GM23248 (cell line): ENCODE measurements around the gene PNPLA5. TPM values are rescaled to one million over a fixed set of nuclear protein-coding genes. Genes with fewer than 3 reads are reported as not detected.

Experiments
- DNase-seq: peaks from one replicate; pipeline ENCODE4 v3.0.0-alpha.2; 2015
- H2AFZ ChIP-seq: fragments of 200-600 bp; sonication (generic); 2 replicates; pipeline ENCODE4 v1.6.1; 2016; ENCODE audit warnings: antibody characterized with exemption
- H3F3A ChIP-seq: fragments of 200-600 bp; sonication (generic); 2 replicates; pipeline ENCODE4 v1.6.1; 2016; ENCODE audit warnings: mild to moderate bottlenecking, antibody characterized with exemption, mixed run types; ENCODE audit not compliant: insufficient read depth
- H3K27ac ChIP-seq: fragments of 200-600 bp; sonication (generic); 2 replicates; pipeline ENCODE4 v1.5.1; 2016; ENCODE audit warnings: mild to moderate bottlenecking
- H3K27me3 ChIP-seq: fragments of 200-600 bp; sonication (generic); replicated peaks from 2 replicates; pipeline ENCODE4 v1.6.1; 2016; ENCODE audit warnings: mild to moderate bottlenecking; ENCODE audit not compliant: insufficient read depth
- H3K36me3 ChIP-seq: fragments of 200-600 bp; sonication (generic); 2 replicates; pipeline ENCODE4 v1.6.1; 2016; ENCODE audit warnings: low read depth, mild to moderate bottlenecking
- H3K4me1 ChIP-seq: fragments of 200-600 bp; sonication (generic); 2 replicates; pipeline ENCODE4 v1.6.1; 2016; ENCODE audit warnings: mild to moderate bottlenecking; ENCODE audit not compliant: insufficient read depth
- H3K4me2 ChIP-seq: fragments of 200-600 bp; sonication (generic); one replicate; pipeline ENCODE4 v1.6.1; 2016; ENCODE audit warnings: mild to moderate bottlenecking; ENCODE audit not compliant: unreplicated experiment
- H3K4me3 ChIP-seq: fragments of 200-600 bp; sonication (generic); 2 replicates; pipeline ENCODE4 v1.5.1; 2016; ENCODE audit warnings: mild to moderate bottlenecking
- H3K79me2 ChIP-seq: fragments of 200-600 bp; sonication (generic); 2 replicates; pipeline ENCODE4 v1.6.1; 2016; ENCODE audit warnings: mild to moderate bottlenecking; ENCODE audit not compliant: insufficient read depth
- H3K9ac ChIP-seq: fragments of 200-600 bp; sonication (generic); 2 replicates; pipeline ENCODE4 v1.6.1; 2016; ENCODE audit warnings: mild to moderate bottlenecking
- H3K9me2 ChIP-seq: fragments of 200-600 bp; sonication (generic); 2 replicates; pipeline ENCODE4 v1.6.1; 2016; ENCODE audit warnings: mixed run types, mild to moderate bottlenecking, moderate library complexity; ENCODE audit not compliant: insufficient read depth
- H3K9me3 ChIP-seq: fragments of 200-600 bp; sonication (generic); one replicate; pipeline ENCODE4 v1.6.1; 2017; ENCODE audit warnings: low read depth
- H4K20me1 ChIP-seq: fragments of 200-600 bp; sonication (generic); 2 replicates; pipeline ENCODE4 v1.6.0; 2016; ENCODE audit not compliant: insufficient read depth
- EZH2 ChIP-seq: fragments of 200-600 bp; sonication (generic); IDR thresholded peaks from 2 replicates; pipeline ENCODE4 v1.6.1; 2018; ENCODE audit warnings: antibody characterized with exemption, mild to moderate bottlenecking; ENCODE audit not compliant: insufficient read depth, poor library complexity, severe bottlenecking
- EZH2phosphoT487 ChIP-seq: fragments of 200-600 bp; sonication (generic); IDR thresholded peaks from 2 replicates; pipeline ENCODE4 v1.6.1; 2018; ENCODE audit warnings: antibody characterized with exemption, moderate library complexity, mild to moderate bottlenecking, low read depth; ENCODE audit not compliant: insufficient read depth
- WGBS, 2 experiments: methylation state at CpG; one replicate each; pipeline ENCODE4 v1.1.6; 2015 to 2017; ENCODE audit warnings: low lambda C conversion rate in 2 of 2, low coverage in 1 of 2; ENCODE audit errors: missing lambda C conversion rate in 2 of 2; 5-methylcytosine and 5-hydroxymethylcytosine counted together
- in situ Hi-C: fragments of 300-500 bp; cut with MboI; formaldehyde crosslinking; loops from 2 replicates; pipeline ENCODE4 v1.15.0; 2020
- polyA plus RNA-seq: library from polyadenylated mRNA; unstranded; fragments of >200 nt; fragmentation: Nextera tagmentation; extraction: Ambion mirVana; gene quantifications from 2 replicates; pipeline ENCODE4 v1.2.1, GENCODE V29; 2016
- total RNA-seq: library from RNA; depleted of rRNA; stranded (reverse); fragments of >200 nt; shearing (Covaris generic); gene quantifications from 2 replicates; pipeline ENCODE4 v1.2.3, GENCODE V29; 2014

Gene PNPLA5
- total and polyA plus RNA-seq, 2 experiments from 2014 or later, result not detected

DNA sequence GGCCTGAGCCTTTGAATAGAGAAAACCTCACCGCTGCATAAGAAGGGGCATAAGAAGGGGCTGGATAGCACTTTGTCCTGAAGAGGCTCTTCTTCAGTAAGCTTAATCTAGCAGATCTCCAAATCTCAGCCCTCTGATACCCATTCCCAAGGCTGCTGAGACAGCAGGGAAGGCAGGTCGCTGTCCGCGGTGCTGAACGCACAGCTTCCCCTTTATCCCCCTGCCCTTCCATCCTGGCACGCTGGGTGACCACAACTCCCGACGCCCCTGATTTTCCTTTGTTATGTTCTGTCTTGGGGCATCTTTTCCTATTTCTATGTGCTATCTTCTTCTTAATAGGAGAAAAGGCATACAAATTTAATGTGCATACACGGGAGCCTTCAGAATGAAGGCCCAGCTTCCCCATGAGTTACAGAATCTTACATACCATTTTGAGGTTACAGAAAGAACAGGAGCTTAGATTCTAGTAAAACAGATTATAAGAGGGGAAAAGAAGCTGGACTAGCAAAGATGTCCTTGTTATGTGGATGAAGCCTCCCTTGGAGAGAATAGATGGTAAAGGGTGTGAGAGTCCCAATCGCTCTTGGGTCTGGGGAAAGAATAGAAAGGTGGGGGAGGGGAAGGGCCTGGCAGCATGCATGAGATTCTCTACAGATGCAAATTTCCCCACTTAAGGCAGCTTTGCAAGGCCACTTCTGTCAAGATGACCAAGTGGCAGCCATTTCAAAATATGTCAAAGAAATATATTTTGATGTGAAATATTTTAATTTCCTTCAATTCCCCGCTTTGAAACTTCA, 23.8 kb downstream of the PNPLA5 start:
- Histone ChIP-seq H3K4me3 (no peak overlapping the region), H3K4me1 (no peaks in the 10 kb centered on the region), H3K79me2 (no peaks in the 10 kb centered on the region), H3K4me2 (no peak overlapping the region), H3K9me3 (no peaks in the 10 kb centered on the region), H3K9me2 (no peaks in the 10 kb centered on the region), H3K9ac (no peak overlapping the region), H3F3A (no peaks in the 10 kb centered on the region), H2AFZ (no peak overlapping the region), H3K36me3 (no peaks in the 10 kb centered on the region), H3K27ac (no peak overlapping the region), H3K27me3 (peaks cover 16% of the 10 kb centered on the region), H4K20me1 (no peaks in the 10 kb centered on the region)
- in situ Hi-C loops, result no loop called here
- TF ChIP-seq EZH2 (no peak), EZH2phosphoT487 (no peak)
- 4 to 6% methylated on average over 11 of the region's 11 CpGs for WGBS, 2 experiments
- DNase-seq, result peak; percentile 71

DNA sequence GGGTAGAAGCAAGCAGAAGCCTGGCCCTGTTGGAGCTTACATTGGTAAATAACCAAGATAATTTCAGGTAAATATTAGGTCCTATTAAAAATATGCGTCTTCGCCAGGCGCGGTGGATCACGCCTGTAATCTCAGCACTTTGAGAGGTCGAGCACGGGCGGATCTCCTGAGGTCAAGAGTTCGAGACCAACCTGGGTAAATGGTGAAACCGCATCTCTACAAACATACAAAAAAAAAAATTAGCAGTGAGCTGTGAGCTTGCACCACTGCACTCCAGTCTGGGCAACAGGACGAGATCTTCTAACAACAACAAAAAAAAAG, 29.0 kb downstream of the PNPLA5 start:
- Histone ChIP-seq H3K4me3 (no peak overlapping the region), H3F3A (no peaks in the 10 kb centered on the region), H3K79me2 (no peaks in the 10 kb centered on the region), H3K9me2 (no peaks in the 10 kb centered on the region), H2AFZ (no peak overlapping the region), H3K9me3 (no peaks in the 10 kb centered on the region), H3K27me3 (peaks cover 41% of the 10 kb centered on the region), H3K4me2 (no peak overlapping the region), H3K36me3 (no peaks in the 10 kb centered on the region), H3K27ac (no peak overlapping the region), H3K4me1 (no peaks in the 10 kb centered on the region), H3K9ac (no peak overlapping the region), H4K20me1 (no peaks in the 10 kb centered on the region)
- WGBS, 2 experiments, result 63 to 68% methylated on average over 11 of the region's 11 CpGs
- in situ Hi-C loops, result no loop called here
- TF ChIP-seq EZH2phosphoT487 (no peak), EZH2 (no peak)
- DNase-seq, result no peak

DNA sequence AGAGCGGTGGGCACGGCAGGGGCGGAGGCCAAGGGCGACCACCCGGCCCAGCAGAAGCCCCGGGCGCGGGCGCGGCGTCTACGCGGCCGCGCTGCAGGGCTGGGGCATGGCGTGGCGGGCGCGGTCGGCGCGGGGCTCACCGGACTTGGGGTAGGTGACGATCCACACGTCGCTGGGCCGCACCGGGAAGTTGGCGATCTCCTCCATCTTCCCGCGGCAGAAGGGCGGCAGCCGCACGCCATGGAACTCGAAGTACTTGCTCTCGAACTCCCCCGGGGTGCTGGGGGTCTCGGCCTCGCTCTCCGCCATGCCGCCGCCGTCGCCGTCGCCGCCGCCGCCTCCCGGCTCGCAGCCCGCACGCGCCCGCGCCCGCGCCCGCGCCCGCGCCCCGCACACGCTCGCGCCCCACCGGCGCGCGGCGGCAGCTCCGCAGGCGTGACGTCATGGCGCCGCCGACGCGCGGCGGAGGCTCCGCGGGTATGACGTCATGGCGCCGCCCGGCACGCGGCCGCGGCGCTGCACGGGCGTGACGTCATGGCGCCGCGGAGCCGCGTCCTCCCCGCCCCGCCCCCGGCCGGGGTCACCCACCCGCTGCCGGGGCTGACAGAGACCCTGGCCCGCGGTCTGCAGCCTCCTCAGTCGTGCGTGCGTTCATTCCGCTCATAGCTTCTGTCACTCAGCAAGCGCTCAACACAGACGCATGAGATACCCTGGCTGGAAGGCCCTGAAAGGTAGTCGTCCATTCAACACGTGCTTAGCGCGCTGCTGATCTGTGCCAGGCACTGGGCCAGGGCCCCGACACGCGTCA, 29.5 kb downstream of the PNPLA5 start, which contains the start of gene SULT4A1:
Gene SULT4A1, minus strand, starts transcription at position 440 of the 808 bp plus-strand sequence. Its CDS starts 131 bp downstream, at position 309.
- H3K4me3 ChIP-seq, result no peak within 1 kb of the TSS
- no peaks in the 10 kb centered on the region for H3K36me3 ChIP-seq
- H3K27ac ChIP-seq, result no peak within 1 kb of the TSS
- H3K9me3 ChIP-seq, result no peaks in the 10 kb centered on the region
- H3K9me2 ChIP-seq, result no peaks in the 10 kb centered on the region
- in situ Hi-C loops, result no loop called here
- H3K79me2 ChIP-seq, result no peaks in the 10 kb centered on the region
- H3K4me1 ChIP-seq, result no peaks in the 10 kb centered on the region
- no peak within 1 kb of the TSS for H3K4me2 ChIP-seq
- H3F3A ChIP-seq, result no peaks in the 10 kb centered on the region
- peaks cover 47% of the 10 kb centered on the region for H3K27me3 ChIP-seq
- H3K9ac ChIP-seq, result no peak within 1 kb of the TSS
- H2AFZ ChIP-seq, result no peak within 1 kb of the TSS
- no peaks in the 10 kb centered on the region for H4K20me1 ChIP-seq
- DNase-seq, result peak; percentile 46
- TF ChIP-seq EZH2phosphoT487 (no peak), EZH2 (no peak)
- 3 to 4% methylated on average over 16 to 68 of the region's 121 CpGs for WGBS, 2 experiments

DNA sequence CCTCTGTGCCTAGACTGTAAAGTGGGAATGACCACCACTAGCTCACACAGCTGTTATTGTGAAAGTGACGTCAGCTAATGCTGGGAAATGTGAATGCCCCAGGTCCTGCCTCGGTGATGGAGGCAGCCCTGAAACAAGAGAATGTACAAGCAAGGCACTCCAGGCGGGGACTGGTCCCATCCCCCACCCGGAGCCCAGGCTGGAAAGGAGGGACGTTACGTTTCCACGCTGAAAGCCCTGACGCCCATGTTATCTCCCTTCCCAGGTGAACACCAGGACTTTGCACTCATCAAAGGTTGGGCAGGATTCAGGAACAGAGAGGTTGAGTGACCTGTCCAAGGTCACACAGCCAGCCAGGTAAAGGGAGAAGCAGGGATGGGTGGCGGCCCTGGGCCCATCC, 30.3 kb downstream of the PNPLA5 start:
- H3K9ac ChIP-seq, result no peak overlapping the region
- 15 to 20% methylated on average over 9 of the region's 9 CpGs for WGBS, 2 experiments
- H3K36me3 ChIP-seq, result no peaks in the 10 kb centered on the region
- no peaks in the 10 kb centered on the region for H3F3A ChIP-seq
- no peaks in the 10 kb centered on the region for H3K9me2 ChIP-seq
- H3K4me2 ChIP-seq, result no peak overlapping the region
- H3K27me3 ChIP-seq, result peaks cover 47% of the 10 kb centered on the region
- in situ Hi-C loops, result no loop called here
- TF ChIP-seq EZH2 (peak; percentile 63), EZH2phosphoT487 (no peak)
- H3K4me3 ChIP-seq, result no peak overlapping the region
- peak; percentile 23 for DNase-seq
- H4K20me1 ChIP-seq, result no peaks in the 10 kb centered on the region
- H3K79me2 ChIP-seq, result no peaks in the 10 kb centered on the region
- no peak overlapping the region for H2AFZ ChIP-seq
- no peaks in the 10 kb centered on the region for H3K9me3 ChIP-seq
- H3K27ac ChIP-seq, result no peak overlapping the region
- H3K4me1 ChIP-seq, result no peaks in the 10 kb centered on the region
